HCT116 (cell line): ENCODE results near the gene CFAP54. TPM values are rescaled to one million over a fixed set of nuclear protein-coding genes. Genes with fewer than 3 reads are reported as not detected.

Experiments used
- ATAC-seq: fragments of 200-7000 bp; cut with Tn5 transposase; 2 replicates; pipeline ENCODE4 v1.9.1; 2020; ENCODE audit warnings: mild to moderate bottlenecking, moderate library complexity
- BruUV-seq: library from RNA; stranded (reverse); fragments of 400-500 nt; replicated peaks from 2 replicates; lab custom pipeline; 2021; lab: Mats Ljungman, UMichigan
- CTCF ChIA-PET: fragments of 300-600 bp; sonication (Branson Sonifier 250); formaldehyde crosslinking; loops from one replicate; lab custom pipeline; 2021; ENCODE audit warnings: antibody characterized with exemption; lab: Charles Lee
- POLR2A ChIA-PET: fragments of 300-600, 350-600 bp; sonication (Branson Sonifier 250); formaldehyde crosslinking; loops from one replicate; lab custom pipeline; 2021; ENCODE audit warnings: antibody characterized with exemption; lab: Charles Lee
- RAD21 ChIA-PET, 2 experiments: fragments of 300-600 bp; sonication (Branson Sonifier 250); formaldehyde crosslinking; loops; one replicate each; lab custom pipeline; 2023; ENCODE audit warnings: low total read pairs in 2 of 2; ENCODE audit not compliant: uncharacterized antibody in 2 of 2, unreplicated experiment in 2 of 2, low non-redundant PET in 1 of 2; lab: Charles Lee
- DNase-seq: peaks from one replicate; pipeline ENCODE4 v3.0.0-alpha.2; 2010; ENCODE audit warnings: low read depth, low spot score
- H2AFZ ChIP-seq: fragments of 200-600 bp; shearing (Covaris generic), sonication (generic); 2 replicates; pipeline ENCODE4 v1.6.1; 2017; ENCODE audit warnings: low read depth, mixed run types, mixed read lengths, antibody characterized with exemption, low read length; ENCODE audit not compliant: poor library complexity, severe bottlenecking
- H3K27ac ChIP-seq: 2 replicates; pipeline ENCODE4 v1.5.1; 2012; ENCODE audit warnings: low read depth, low read length
- H3K27me3 ChIP-seq: fragments of 200-600 bp; sonication (generic); 2 replicates; pipeline ENCODE4 v1.6.1; 2016; ENCODE audit warnings: mixed run types, low read length, mixed read lengths; ENCODE audit not compliant: insufficient read depth
- H3K36me3 ChIP-seq, 2 experiments: fragments of 200-500 bp in 1 of 2; fragments of 200-600 bp in 1 of 2; sonication (Bioruptor generic) in 1 of 2; sonication (generic) in 1 of 2; 2 replicates each; pipeline versions ENCODE4 v1.5.1 to v1.6.1; 2014 to 2016; ENCODE audit warnings: low read length in 2 of 2, inconsistent platforms in 1 of 2, mixed read lengths in 1 of 2, mixed run types in 1 of 2; ENCODE audit not compliant: insufficient read depth in 2 of 2, control insufficient read depth in 1 of 2
- H3K4me1 ChIP-seq, 2 experiments: fragments of 200-600 bp in 1 of 2; sonication (generic) in 1 of 2; 2 replicates each; pipeline versions ENCODE4 v1.5.1 to v1.6.1; 2012 to 2017; ENCODE audit warnings: low read length in 2 of 2, inconsistent platforms in 1 of 2, mild to moderate bottlenecking in 1 of 2, mixed read lengths in 1 of 2, mixed run types in 1 of 2, moderate library complexity in 1 of 2; ENCODE audit not compliant: insufficient read depth in 2 of 2, control insufficient read depth in 1 of 2
- H3K4me2 ChIP-seq: fragments of 200-600 bp; sonication (generic); 2 replicates; pipeline ENCODE4 v1.6.1; 2017; ENCODE audit warnings: mixed run types, low read length, mixed read lengths
- H3K4me3 ChIP-seq, 2 experiments: fragments of 200-600 bp in 1 of 2; sonication (generic) in 1 of 2; replicated peaks in 1 of 2; 2 replicates each; pipeline ENCODE4 v1.5.1; 2011 to 2016; ENCODE audit warnings: low read length in 2 of 2, control low read depth in 1 of 2, low read depth in 1 of 2, mild to moderate bottlenecking in 1 of 2, mixed read lengths in 1 of 2, mixed run types in 1 of 2
- H3K79me2 ChIP-seq: fragments of 200-600 bp; sonication (generic); 2 replicates; pipeline ENCODE4 v1.6.1; 2017; ENCODE audit warnings: mild to moderate bottlenecking, mixed run types, low read length, moderate library complexity, mixed read lengths; ENCODE audit not compliant: insufficient read depth
- H3K9ac ChIP-seq: fragments of 200-600 bp; sonication (generic); 2 replicates; pipeline ENCODE4 v1.6.1; 2016; ENCODE audit warnings: low read length, mixed read lengths
- H3K9me2 ChIP-seq: fragments of 200-600 bp; sonication (generic), shearing (Covaris generic); 2 replicates; pipeline ENCODE4 v1.6.1; 2017; ENCODE audit warnings: mixed run types, mild to moderate bottlenecking, moderate library complexity; ENCODE audit not compliant: insufficient read depth
- H3K9me3 ChIP-seq, 2 experiments: fragments of 200-500 bp in 1 of 2; fragments of 200-600 bp in 1 of 2; sonication (Bioruptor generic) in 1 of 2; sonication (generic) in 1 of 2; 2 replicates each; pipeline ENCODE4 v1.6.1; 2014 to 2017; ENCODE audit warnings: low read length in 2 of 2, mixed read lengths in 2 of 2, inconsistent platforms in 1 of 2, low read depth in 1 of 2, mild to moderate bottlenecking in 1 of 2, mixed run types in 1 of 2, moderate library complexity in 1 of 2; ENCODE audit not compliant: control insufficient read depth in 1 of 2, insufficient read depth in 1 of 2
- H4K20me1 ChIP-seq: fragments of 200-600 bp; sonication (generic), shearing (Covaris generic); 2 replicates; pipeline ENCODE4 v1.6.1; 2017; ENCODE audit warnings: mixed run types, mild to moderate bottlenecking, moderate library complexity; ENCODE audit not compliant: insufficient read depth
- CBX3 ChIP-seq: IDR thresholded peaks from 2 replicates; pipeline ENCODE4 v1.6.1; 2012; ENCODE audit warnings: low read depth
- CEBPB ChIP-seq: IDR thresholded peaks from 2 replicates; pipeline ENCODE4 v1.6.1; 2012; ENCODE audit warnings: low read depth
- CTCF ChIP-seq, 3 experiments: fragments of 200-600 bp in 1 of 3; sonication (generic) in 1 of 3; IDR thresholded peaks in 2 of 3; conservative IDR thresholded peaks in 1 of 3; 2 replicates each; pipeline ENCODE4 v1.5.1; 2012 to 2017; ENCODE audit warnings: low read depth in 2 of 3, low read length in 2 of 3, antibody characterized with exemption in 1 of 3, borderline replicate concordance in 1 of 3, control low read depth in 1 of 3, mild to moderate bottlenecking in 1 of 3, mixed read lengths in 1 of 3, mixed run types in 1 of 3, moderate library complexity in 1 of 3; ENCODE audit not compliant: insufficient read depth in 1 of 3
- ELF1 ChIP-seq: IDR thresholded peaks from 2 replicates; pipeline ENCODE4 v1.6.1; 2012; ENCODE audit warnings: low read depth, borderline replicate concordance
- EZH2phosphoT487 ChIP-seq: fragments of 200-600 bp; IDR thresholded peaks from 2 replicates; pipeline ENCODE4 v1.6.1; 2018; ENCODE audit warnings: antibody characterized with exemption, borderline replicate concordance
- FOSL1 ChIP-seq: IDR thresholded peaks from 2 replicates; pipeline ENCODE4 v1.6.1; 2012; ENCODE audit warnings: low read depth
- REST ChIP-seq: IDR thresholded peaks from 2 replicates; pipeline ENCODE4 v1.6.1; 2012; ENCODE audit warnings: low read depth
- SIN3A ChIP-seq: IDR thresholded peaks from 2 replicates; pipeline ENCODE4 v1.6.1; 2012; ENCODE audit warnings: low read depth
- SRF ChIP-seq: IDR thresholded peaks from 2 replicates; pipeline ENCODE4 v1.6.1; 2012; ENCODE audit warnings: low read depth
- YY1 ChIP-seq: IDR thresholded peaks from 2 replicates; pipeline ENCODE4 v1.6.1; 2011; ENCODE audit warnings: low read length, low read depth, moderate library complexity, mild to moderate bottlenecking; ENCODE audit not compliant: insufficient replicate concordance; ENCODE audit errors: extremely low read depth
- intact Hi-C: fragments of 100-400 bp; cut with micrococcal nuclease; formaldehyde crosslinking; loops from 2 replicates; pipeline ENCODE4 v1.10.0; 2022
- total RNA-seq: library from RNA; stranded (reverse); gene quantifications from one replicate; pipeline ENCODE4 v1.2.1, GENCODE V29; 2021; ENCODE audit not compliant: unreplicated experiment

Gene CFAP54
- total RNA-seq, 1 experiment from 2014 or later: 0.25 TPM

GRCh38 chr12:96769400-96769799 is 280.0 kb downstream of the CFAP54 start:
- H4K20me1 ChIP-seq: no peaks in the 10 kb centered on the region
- H3K79me2 ChIP-seq: no peaks in the 10 kb centered on the region
- no peak overlapping the region for H3K27ac ChIP-seq
- no peak for DNase-seq
- no peak overlapping the region for H3K4me2 ChIP-seq
- ATAC-seq: no peak
- H2AFZ ChIP-seq: no peak overlapping the region
- no peak overlapping the region for H3K4me3 ChIP-seq
- BruUV-seq: no TSS peak
- no peak overlapping the region for H3K9ac ChIP-seq
- intact Hi-C loops: no loop called here
- no peaks in the 10 kb centered on the region for H3K36me3 ChIP-seq
- H3K27me3 ChIP-seq: 0 out of 2 replicates have a peak, but pooled peaks cover 5% of the 10 kb centered on the region
- no peaks in the 10 kb centered on the region; the same call in 1 of the 2 replicates for H3K9me2 ChIP-seq
- ChIA-PET CTCF (no interaction called here), POLR2A (no interaction called here), RAD21 (no interaction called here)
- TF ChIP-seq REST (no peak), SRF (no peak), SIN3A (no peak)
- no peaks in the 10 kb centered on the region for H3K4me1 ChIP-seq
- no peaks in the 10 kb centered on the region for H3K9me3 ChIP-seq

GRCh38 chr12:96770219-96771102 is 281.1 kb downstream of the CFAP54 start:
- RAD21 ChIA-PET: no interaction called here
- TF ChIP-seq CTCF (IDR thresholded peaks at IDR 0.05 in 2 of 3, conservative IDR thresholded peaks at IDR 0.05 in 1 of 3; ENCODE audit: borderline replicate concordance in 1 of 3, insufficient read depth in 1 of 3, low read depth in 2 of 3, low read length in 2 of 3) (no peak), ELF1 (no peak), EZH2phosphoT487 (no peak), CBX3 (no peak), CEBPB (no peak), YY1 (no peak), FOSL1 (no peak)

More at GRCh38 chr12:96770219-96771102, 281.1 kb downstream of the CFAP54 start:
- H3K36me3 ChIP-seq: no peaks in the 10 kb centered on the region
- intact Hi-C loops: no loop called here
- no peak overlapping the region for H3K4me3 ChIP-seq
- no peak overlapping the region for H3K27ac ChIP-seq
- H3K27me3 ChIP-seq: 0 out of 2 replicates have a peak, but pooled peaks cover 5% of the 10 kb centered on the region
- H4K20me1 ChIP-seq: no peaks in the 10 kb centered on the region
- no peaks in the 10 kb centered on the region; the same call in 1 of the 2 replicates for H3K9me2 ChIP-seq
- BruUV-seq: no TSS peak
- ATAC-seq (no peak), DNase-seq (no peak)
- no peaks in the 10 kb centered on the region for H3K79me2 ChIP-seq
- no peak overlapping the region for H2AFZ ChIP-seq
- CTCF ChIA-PET: no interaction called here
- no peak overlapping the region for H3K4me2 ChIP-seq
- no peak overlapping the region for H3K9ac ChIP-seq
- no peaks in the 10 kb centered on the region for H3K4me1 ChIP-seq
- POLR2A ChIA-PET: no interaction called here
- no peaks in the 10 kb centered on the region for H3K9me3 ChIP-seq
